Measurements from ENCODE around the gene OR11H6. TPM values are rescaled to one million over a fixed set of nuclear protein-coding genes. Genes with fewer than 3 reads are reported as not detected.

OR11H6 gene
- total and polyA plus RNA-seq, 2 donors (not counting 1 experiment from before 2014, with no cell fraction given): not detected

DNA sequence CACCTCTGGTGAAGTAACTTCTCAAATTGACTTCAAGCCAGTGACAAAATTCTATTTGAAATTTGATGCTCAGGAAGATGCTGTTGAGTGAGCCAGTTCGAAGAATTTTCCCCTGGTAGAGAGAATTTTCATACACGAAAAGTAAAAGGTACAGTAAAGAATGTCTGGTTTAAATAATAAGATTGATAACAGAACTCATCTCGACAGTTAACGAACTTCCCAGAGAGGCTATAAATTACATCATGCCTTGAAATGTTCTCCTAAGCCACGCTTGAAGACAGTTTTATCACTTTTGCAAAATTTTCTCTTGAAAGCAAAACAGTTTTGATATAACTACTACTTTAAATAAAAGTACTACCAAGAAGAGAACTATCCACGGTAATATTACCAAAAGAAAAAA, 47.2 kb upstream of the OR11H6 start:
- ChIA-PET POLR2A (no interaction called here), CTCF (no interaction called here)
- TF ChIP-seq, protein P1, sequence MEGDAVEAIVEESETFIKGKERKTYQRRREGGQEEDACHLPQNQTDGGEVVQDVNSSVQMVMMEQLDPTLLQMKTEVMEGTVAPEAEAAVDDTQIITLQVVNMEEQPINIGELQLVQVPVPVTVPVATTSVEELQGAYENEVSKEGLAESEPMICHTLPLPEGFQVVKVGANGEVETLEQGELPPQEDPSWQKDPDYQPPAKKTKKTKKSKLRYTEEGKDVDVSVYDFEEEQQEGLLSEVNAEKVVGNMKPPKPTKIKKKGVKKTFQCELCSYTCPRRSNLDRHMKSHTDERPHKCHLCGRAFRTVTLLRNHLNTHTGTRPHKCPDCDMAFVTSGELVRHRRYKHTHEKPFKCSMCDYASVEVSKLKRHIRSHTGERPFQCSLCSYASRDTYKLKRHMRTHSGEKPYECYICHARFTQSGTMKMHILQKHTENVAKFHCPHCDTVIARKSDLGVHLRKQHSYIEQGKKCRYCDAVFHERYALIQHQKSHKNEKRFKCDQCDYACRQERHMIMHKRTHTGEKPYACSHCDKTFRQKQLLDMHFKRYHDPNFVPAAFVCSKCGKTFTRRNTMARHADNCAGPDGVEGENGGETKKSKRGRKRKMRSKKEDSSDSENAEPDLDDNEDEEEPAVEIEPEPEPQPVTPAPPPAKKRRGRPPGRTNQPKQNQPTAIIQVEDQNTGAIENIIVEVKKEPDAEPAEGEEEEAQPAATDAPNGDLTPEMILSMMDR (IDR thresholded peaks at IDR 0.05): no peak
- no peak for TF ChIP-seq EZH2 (IDR thresholded peaks at IDR 0.05; ENCODE audit: borderline replicate concordance, insufficient read depth, low read depth, low read length, poor library complexity, severe bottlenecking)
- ATAC-seq (ENCODE audit: low read depth) (no peak), DNase-seq (no peak)
- Mint-ChIP-seq H3K27me3 (peaks cover 11% of the 10 kb centered on the region), H3K4me3 (no peak overlapping the region), H3K9me3 (ENCODE audit: insufficient read depth) (peaks cover 2% of the 10 kb centered on the region), H3K27ac (no peak overlapping the region), H3K4me1 (peaks cover 2% of the 10 kb centered on the region)
- H3K4me2 ChIP-seq (replicated peaks; ENCODE audit: low read depth, low read length, poor library complexity, severe bottlenecking): no peak overlapping the region
- H3K27ac ChIP-seq (ENCODE audit: low read length in 2 of 2): no peak overlapping the region
- H3K36me3 ChIP-seq (replicated peaks in 1 of 2; ENCODE audit: control extremely low read depth in 1 of 2, control insufficient read depth in 1 of 2, extremely low read depth in 1 of 2, insufficient read depth in 2 of 2, low read length in 1 of 2): no peaks in the 10 kb centered on the region
- no peaks in the 10 kb centered on the region for H3K79me2 ChIP-seq (ENCODE audit: control insufficient read depth, insufficient read depth, low read length)
- no peaks in the 10 kb centered on the region for H3K27me3 ChIP-seq (replicated peaks in 1 of 4; ENCODE audit: control extremely low read depth in 1 of 4, control insufficient read depth in 3 of 4, insufficient read depth in 4 of 4, low read length in 3 of 4)
- H3K4me3 ChIP-seq (ENCODE audit: control extremely low read depth in 1 of 5, extremely low read depth in 1 of 5, insufficient read depth in 1 of 5, low read depth in 2 of 5, low read length in 4 of 5): no peak overlapping the region
- no peak overlapping the region for H3K9ac ChIP-seq (ENCODE audit: low read length)
- H4K20me1 ChIP-seq (ENCODE audit: control insufficient read depth, insufficient read depth, low read length, poor library complexity, severe bottlenecking): no peaks in the 10 kb centered on the region
- H3K4me1 ChIP-seq (ENCODE audit: control insufficient read depth in 2 of 2, insufficient read depth in 2 of 2, low read length in 2 of 2): no peaks in the 10 kb centered on the region
- no CpG with 5 or more reads among the region's 6 CpGs for WGBS (ENCODE audit: insufficient coverage)
- intact Hi-C loops (cut with micrococcal nuclease): no loop called here
- H3K9me3 ChIP-seq (ENCODE audit: control extremely low read depth in 1 of 3, control insufficient read depth in 2 of 3, insufficient read depth in 1 of 3, low read length in 2 of 3): no peaks in the 10 kb centered on the region
- no peak overlapping the region for H2AFZ ChIP-seq (ENCODE audit: insufficient read depth, low read depth, low read length, poor library complexity, severe bottlenecking)

DNA sequence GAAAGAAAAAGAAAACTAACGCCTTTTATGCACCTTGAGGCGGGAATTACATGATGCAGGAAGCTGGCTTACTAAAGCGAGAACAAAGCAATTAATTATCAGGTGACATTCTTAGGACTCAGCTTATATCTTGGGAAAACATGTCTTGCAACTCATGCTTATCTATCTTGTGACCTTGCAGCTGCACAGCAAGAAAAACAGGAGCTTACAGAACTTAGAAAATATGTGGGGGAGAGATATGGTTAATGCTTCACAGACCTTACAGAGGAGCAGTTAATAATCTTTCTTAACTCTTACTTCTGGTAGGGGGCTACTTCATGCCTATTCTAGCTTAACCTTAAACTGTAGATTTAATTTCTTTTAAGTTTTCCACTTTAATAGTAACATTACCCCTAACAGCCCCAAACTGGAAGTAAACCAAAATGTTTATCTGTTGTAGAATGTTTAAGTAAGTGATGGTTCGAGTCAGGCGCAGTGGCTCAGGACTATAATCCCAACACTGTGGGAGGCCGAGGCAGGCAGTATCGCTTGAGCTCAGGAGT, 46.0 kb upstream of the OR11H6 start:
- H3K27ac Mint-ChIP-seq: no peak overlapping the region
- peaks cover 2% of the 10 kb centered on the region for H3K9me3 Mint-ChIP-seq (ENCODE audit: insufficient read depth)
- intact Hi-C loops (cut with micrococcal nuclease): no loop called here
- DNase-seq (no peak), ATAC-seq (ENCODE audit: low read depth) (no peak)
- H3K27me3 ChIP-seq (replicated peaks in 1 of 4; ENCODE audit: control extremely low read depth in 1 of 4, control insufficient read depth in 3 of 4, insufficient read depth in 4 of 4, low read length in 3 of 4): no peaks in the 10 kb centered on the region
- no peak overlapping the region for H3K4me2 ChIP-seq (replicated peaks; ENCODE audit: low read depth, low read length, poor library complexity, severe bottlenecking)
- H3K79me2 ChIP-seq (ENCODE audit: control insufficient read depth, insufficient read depth, low read length): no peaks in the 10 kb centered on the region
- 61% methylated on average over 5 of the region's 7 CpGs for WGBS (ENCODE audit: insufficient coverage)
- ChIA-PET CTCF (no interaction called here), POLR2A (no interaction called here)
- TF ChIP-seq, protein P1 (IDR thresholded peaks at IDR 0.05): no peak
- TF ChIP-seq EZH2 (IDR thresholded peaks at IDR 0.05; ENCODE audit: borderline replicate concordance, insufficient read depth, low read depth, low read length, poor library complexity, severe bottlenecking): no peak
- peaks cover 15% of the 10 kb centered on the region for H3K27me3 Mint-ChIP-seq
- no peaks in the 10 kb centered on the region for H3K9me3 ChIP-seq (ENCODE audit: control extremely low read depth in 1 of 3, control insufficient read depth in 2 of 3, insufficient read depth in 1 of 3, low read length in 2 of 3)
- no peak overlapping the region for H2AFZ ChIP-seq (ENCODE audit: insufficient read depth, low read depth, low read length, poor library complexity, severe bottlenecking)
- H3K4me3 ChIP-seq (ENCODE audit: control extremely low read depth in 1 of 5, extremely low read depth in 1 of 5, insufficient read depth in 1 of 5, low read depth in 2 of 5, low read length in 4 of 5): no peak overlapping the region
- H3K4me1 Mint-ChIP-seq: peaks cover 2% of the 10 kb centered on the region
- H3K4me3 Mint-ChIP-seq: no peak overlapping the region
- H3K27ac ChIP-seq (ENCODE audit: low read length in 2 of 2): no peak overlapping the region
- no peaks in the 10 kb centered on the region for H3K36me3 ChIP-seq (replicated peaks in 1 of 2; ENCODE audit: control extremely low read depth in 1 of 2, control insufficient read depth in 1 of 2, extremely low read depth in 1 of 2, insufficient read depth in 2 of 2, low read length in 1 of 2)
- no peaks in the 10 kb centered on the region for H3K4me1 ChIP-seq (ENCODE audit: control insufficient read depth in 2 of 2, insufficient read depth in 2 of 2, low read length in 2 of 2)
- no peak overlapping the region for H3K9ac ChIP-seq (ENCODE audit: low read length)
- H4K20me1 ChIP-seq (ENCODE audit: control insufficient read depth, insufficient read depth, low read length, poor library complexity, severe bottlenecking): no peaks in the 10 kb centered on the region
